ENCODE measurements around the gene TMSB15C. TPM values are rescaled to one million over a fixed set of nuclear protein-coding genes. Genes with fewer than 3 reads are reported as not detected.

The TMSB15C gene
- total RNA-seq, 1 donor, result 3.3 TPM

- Histone ChIP-seq H3K9me3 (ENCODE audit: low read depth, low read length) (no peaks in the 10 kb centered on the region), H3K36me3 (ENCODE audit: insufficient read depth, low read length) (no peaks in the 10 kb centered on the region), H3K4me2 (ENCODE audit: insufficient read depth, low read length) (no peak within 1 kb of the TSS), H2AFZ (ENCODE audit: low read length) (no peak within 1 kb of the TSS), H4K20me1 (ENCODE audit: insufficient read depth, low read length) (no peaks in the 10 kb centered on the region), H3K27ac (ENCODE audit: low read depth, low read length) (no peak within 1 kb of the TSS), H3K4me1 (ENCODE audit: insufficient read depth, low read length) (no peaks in the 10 kb centered on the region), H3K79me2 (ENCODE audit: insufficient read depth, low read length) (no peaks in the 10 kb centered on the region), H3K4me3 (ENCODE audit: insufficient read depth, low read length) (no peak within 1 kb of the TSS), H3K27me3 (ENCODE audit: insufficient read depth, low read length) (peaks cover 9% of the 10 kb centered on the region)
- TF ChIP-seq, protein P1, sequence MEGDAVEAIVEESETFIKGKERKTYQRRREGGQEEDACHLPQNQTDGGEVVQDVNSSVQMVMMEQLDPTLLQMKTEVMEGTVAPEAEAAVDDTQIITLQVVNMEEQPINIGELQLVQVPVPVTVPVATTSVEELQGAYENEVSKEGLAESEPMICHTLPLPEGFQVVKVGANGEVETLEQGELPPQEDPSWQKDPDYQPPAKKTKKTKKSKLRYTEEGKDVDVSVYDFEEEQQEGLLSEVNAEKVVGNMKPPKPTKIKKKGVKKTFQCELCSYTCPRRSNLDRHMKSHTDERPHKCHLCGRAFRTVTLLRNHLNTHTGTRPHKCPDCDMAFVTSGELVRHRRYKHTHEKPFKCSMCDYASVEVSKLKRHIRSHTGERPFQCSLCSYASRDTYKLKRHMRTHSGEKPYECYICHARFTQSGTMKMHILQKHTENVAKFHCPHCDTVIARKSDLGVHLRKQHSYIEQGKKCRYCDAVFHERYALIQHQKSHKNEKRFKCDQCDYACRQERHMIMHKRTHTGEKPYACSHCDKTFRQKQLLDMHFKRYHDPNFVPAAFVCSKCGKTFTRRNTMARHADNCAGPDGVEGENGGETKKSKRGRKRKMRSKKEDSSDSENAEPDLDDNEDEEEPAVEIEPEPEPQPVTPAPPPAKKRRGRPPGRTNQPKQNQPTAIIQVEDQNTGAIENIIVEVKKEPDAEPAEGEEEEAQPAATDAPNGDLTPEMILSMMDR (IDR thresholded peaks at IDR 0.05; ENCODE audit: extremely low read depth, low read depth, low read length), result no peak
- DNase-seq (ENCODE audit: insufficient read length, low spot score, missing footprints), result no peak
These were observed 36.1 kb downstream of the TMSB15C start, which contains the start of gene H2BW2 for GRCh38 chrX:104039689-104040505. H2BW2 (plus strand) TSS chrX:104039956; CDS start chrX:104039995, 39 bp downstream.

Other genes starting within 250 kb of the TMSB15C start
- gene RAB9B, start 244.0 kb downstream of the TMSB15C start, total RNA-seq, result 1.1 and 1.8 TPM in 2 replicates
- 3.8 and 4.0 TPM in 2 replicates for gene TMSB15B, start 113.6 kb downstream of the TMSB15C start, total RNA-seq
- not detected in 2 replicates for gene H2BW1, start 62.5 kb downstream of the TMSB15C start, total RNA-seq
- not detected in 2 replicates for gene H2BW2, start 36.3 kb downstream of the TMSB15C start, total RNA-seq
- gene ZCCHC18, start 36.3 kb upstream of the TMSB15C start, total RNA-seq, result 0.29 and 1.1 TPM in 2 replicates
- gene SLC25A53, start 80.8 kb upstream of the TMSB15C start, total RNA-seq, result 7.6 and 8.5 TPM in 2 replicates
- gene FAM199X, start 90.2 kb upstream of the TMSB15C start, total RNA-seq, result 20.3 and 22.4 TPM in 2 replicates
- not detected in 2 replicates for gene ESX1, start 178.7 kb upstream of the TMSB15C start, total RNA-seq